ENCODE measurements around the gene BPIFB2. TPM values are rescaled to one million over a fixed set of nuclear protein-coding genes. Genes with fewer than 3 reads are reported as not detected.

BPIFB2 gene
- polyA plus RNA-seq, 3 donors: not detected

GRCh38 chr20:32976746-32977145 is 30.8 kb upstream of the BPIFB2 start:
- Histone ChIP-seq H3K27ac (ENCODE audit: low read depth in 1 of 2, low read length in 2 of 2) (no peak overlapping the region), H3K79me2 (ENCODE audit: insufficient read depth, low read length) (no peaks in the 10 kb centered on the region), H3K9me3 (replicated peaks in 1 of 2; ENCODE audit: control insufficient read depth in 1 of 2, insufficient read depth in 1 of 2, low read length in 2 of 2) (peaks cover 0 to 6% of the 10 kb centered on the region in 2 donors), H3K4me1 (ENCODE audit: control insufficient read depth in 1 of 2, insufficient read depth in 2 of 2, low read length in 2 of 2) (peaks cover 10 to 12% of the 10 kb centered on the region in 2 donors), H2AFZ (ENCODE audit: insufficient read depth, low read depth, low read length, poor library complexity, severe bottlenecking) (no peak overlapping the region), H4K20me1 (ENCODE audit: insufficient read depth, low read length) (no peaks in the 10 kb centered on the region), H3K4me2 (replicated peaks; ENCODE audit: extremely low read depth, low read length, poor library complexity, severe bottlenecking) (no peak overlapping the region), H3K9ac (ENCODE audit: insufficient read depth, low read length, poor library complexity, severe bottlenecking) (no peak overlapping the region), H3K4me3 (replicated peaks in 1 of 3; ENCODE audit: low read depth in 2 of 3, low read length in 3 of 3) (no peak overlapping the region), H3K27me3 (ENCODE audit: control insufficient read depth in 2 of 2, insufficient read depth in 2 of 2, low read length in 2 of 2) (no peaks in the 10 kb centered on the region), H3K36me3 (replicated peaks in 1 of 2; ENCODE audit: control insufficient read depth in 1 of 2, insufficient read depth in 2 of 2, low read length in 2 of 2) (no peaks in the 10 kb centered on the region)
- peaks cover 0 to 15% (median 3%) of the 10 kb centered on the region in 7 donors for H3K9me3 Mint-ChIP-seq
- no peak overlapping the region for H3K4me3 Mint-ChIP-seq
- 85% methylated on average over 5 of the region's 6 CpGs for WGBS (ENCODE audit: insufficient coverage)
- H3K27me3 Mint-ChIP-seq (ENCODE audit: low read depth in 3 of 3): peaks cover 0 to 2% (median 0%) of the 10 kb centered on the region in 3 donors
- TF ChIP-seq CTCF (IDR thresholded peaks at IDR 0.05): no peak
- no peak overlapping the region for H3K27ac Mint-ChIP-seq
- no peaks in the 10 kb centered on the region for H3K36me3 Mint-ChIP-seq
- no peak for DNase-seq
- no peaks in the 10 kb centered on the region for H3K4me1 Mint-ChIP-seq
- intact Hi-C loops (cut with micrococcal nuclease): no loop called here

- intact Hi-C loops (cut with micrococcal nuclease): no loop called here
- no peak for TF ChIP-seq CTCF (IDR thresholded peaks at IDR 0.05)
- peaks cover 0 to 2% (median 0%) of the 10 kb centered on the region in 3 donors for H3K27me3 Mint-ChIP-seq (ENCODE audit: low read depth in 3 of 3)
- peaks cover 0 to 15% (median 3%) of the 10 kb centered on the region in 7 donors for H3K9me3 Mint-ChIP-seq
- Histone ChIP-seq H2AFZ (ENCODE audit: insufficient read depth, low read depth, low read length, poor library complexity, severe bottlenecking) (no peak overlapping the region), H3K27me3 (ENCODE audit: control insufficient read depth in 2 of 2, insufficient read depth in 2 of 2, low read length in 2 of 2) (no peaks in the 10 kb centered on the region), H3K9me3 (replicated peaks in 1 of 2; ENCODE audit: control insufficient read depth in 1 of 2, insufficient read depth in 1 of 2, low read length in 2 of 2) (peaks cover 0 to 6% of the 10 kb centered on the region in 2 donors), H4K20me1 (ENCODE audit: insufficient read depth, low read length) (no peaks in the 10 kb centered on the region), H3K4me1 (ENCODE audit: control insufficient read depth in 1 of 2, insufficient read depth in 2 of 2, low read length in 2 of 2) (peaks cover 3 to 5% of the 10 kb centered on the region in 2 donors), H3K4me3 (replicated peaks in 1 of 3; ENCODE audit: low read depth in 2 of 3, low read length in 3 of 3) (no peak overlapping the region), H3K4me2 (replicated peaks; ENCODE audit: extremely low read depth, low read length, poor library complexity, severe bottlenecking) (no peak overlapping the region), H3K27ac (ENCODE audit: low read depth in 1 of 2, low read length in 2 of 2) (no peak overlapping the region), H3K36me3 (replicated peaks in 1 of 2; ENCODE audit: control insufficient read depth in 1 of 2, insufficient read depth in 2 of 2, low read length in 2 of 2) (no peaks in the 10 kb centered on the region), H3K9ac (ENCODE audit: insufficient read depth, low read length, poor library complexity, severe bottlenecking) (no peak overlapping the region), H3K79me2 (ENCODE audit: insufficient read depth, low read length) (no peaks in the 10 kb centered on the region)
- no peaks in the 10 kb centered on the region for H3K4me1 Mint-ChIP-seq
- WGBS (ENCODE audit: insufficient coverage): 89% methylated on average over 11 of the region's 13 CpGs
- H3K27ac Mint-ChIP-seq: no peak overlapping the region
- no peaks in the 10 kb centered on the region for H3K36me3 Mint-ChIP-seq
- no peak for DNase-seq
- no peak overlapping the region for H3K4me3 Mint-ChIP-seq
Observed at GRCh38 chr20:32977281-32978008, 30.1 kb upstream of the BPIFB2 start.

Data from CD14-positive monocyte (primary cell).